Measurements from ENCODE around the gene ZNF835.

ZNF835 gene

DNA sequence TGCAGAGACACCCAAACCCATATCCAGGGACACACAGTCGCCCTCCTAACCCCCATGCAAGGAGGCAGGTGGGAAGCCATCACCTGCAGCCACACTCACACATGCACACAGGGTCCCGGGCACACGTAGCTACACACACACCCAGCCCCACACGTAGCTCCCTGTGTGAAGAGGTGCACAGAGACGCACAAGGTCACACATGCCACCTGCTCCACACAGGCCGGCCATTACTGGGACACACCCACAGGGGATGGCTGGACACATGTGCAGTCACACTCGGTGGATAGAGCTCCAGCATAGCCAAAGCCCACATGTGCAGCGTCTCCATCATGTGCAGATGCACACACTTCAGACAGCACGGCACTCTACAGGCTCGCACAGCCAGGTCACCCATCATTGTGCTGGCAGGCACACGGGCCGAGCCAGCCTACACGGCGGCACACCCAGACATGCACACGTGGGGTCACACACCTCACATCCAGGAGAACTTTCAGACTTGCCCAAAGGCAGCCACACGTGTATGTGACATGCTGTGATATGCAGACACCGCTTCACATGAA is 1.1 kb downstream of the ZNF835 start:
- Histone ChIP-seq H3K27ac (no peak overlapping the region), H3K4me1 (ENCODE audit: low read depth, poor library complexity, severe bottlenecking) (no peaks in the 10 kb centered on the region), H2AFZ (ENCODE audit: low read depth) (no peak overlapping the region), H4K20me1 (ENCODE audit: insufficient read depth) (no peaks in the 10 kb centered on the region), H3K4me2 (no peak overlapping the region), H3K4me3 (IDR thresholded peaks at IDR 0.05; ENCODE audit: insufficient read depth, low read depth, low read length) (no peak overlapping the region), H3K79me2 (ENCODE audit: insufficient read depth, low read depth) (no peaks in the 10 kb centered on the region), H3K36me3 (ENCODE audit: insufficient read depth) (no peaks in the 10 kb centered on the region), H3K9ac (no peak overlapping the region), H3K27me3 (ENCODE audit: insufficient read depth, low read depth) (no peaks in the 10 kb centered on the region)
- TF ChIP-seq, protein P1, sequence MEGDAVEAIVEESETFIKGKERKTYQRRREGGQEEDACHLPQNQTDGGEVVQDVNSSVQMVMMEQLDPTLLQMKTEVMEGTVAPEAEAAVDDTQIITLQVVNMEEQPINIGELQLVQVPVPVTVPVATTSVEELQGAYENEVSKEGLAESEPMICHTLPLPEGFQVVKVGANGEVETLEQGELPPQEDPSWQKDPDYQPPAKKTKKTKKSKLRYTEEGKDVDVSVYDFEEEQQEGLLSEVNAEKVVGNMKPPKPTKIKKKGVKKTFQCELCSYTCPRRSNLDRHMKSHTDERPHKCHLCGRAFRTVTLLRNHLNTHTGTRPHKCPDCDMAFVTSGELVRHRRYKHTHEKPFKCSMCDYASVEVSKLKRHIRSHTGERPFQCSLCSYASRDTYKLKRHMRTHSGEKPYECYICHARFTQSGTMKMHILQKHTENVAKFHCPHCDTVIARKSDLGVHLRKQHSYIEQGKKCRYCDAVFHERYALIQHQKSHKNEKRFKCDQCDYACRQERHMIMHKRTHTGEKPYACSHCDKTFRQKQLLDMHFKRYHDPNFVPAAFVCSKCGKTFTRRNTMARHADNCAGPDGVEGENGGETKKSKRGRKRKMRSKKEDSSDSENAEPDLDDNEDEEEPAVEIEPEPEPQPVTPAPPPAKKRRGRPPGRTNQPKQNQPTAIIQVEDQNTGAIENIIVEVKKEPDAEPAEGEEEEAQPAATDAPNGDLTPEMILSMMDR (conservative IDR thresholded peaks at IDR 0.05; ENCODE audit: low read depth, low read length) = no peak

- Histone ChIP-seq H3K36me3 (ENCODE audit: insufficient read depth) (no peaks in the 10 kb centered on the region), H3K27me3 (ENCODE audit: insufficient read depth, low read depth) (no peaks in the 10 kb centered on the region), H3K27ac (no peak overlapping the region), H2AFZ (ENCODE audit: low read depth) (no peak overlapping the region), H3K4me1 (ENCODE audit: low read depth, poor library complexity, severe bottlenecking) (no peaks in the 10 kb centered on the region), H3K9ac (no peak overlapping the region), H3K4me3 (IDR thresholded peaks at IDR 0.05; ENCODE audit: insufficient read depth, low read depth, low read length) (no peak overlapping the region), H4K20me1 (ENCODE audit: insufficient read depth) (no peaks in the 10 kb centered on the region), H3K4me2 (no peak overlapping the region), H3K79me2 (ENCODE audit: insufficient read depth, low read depth) (no peaks in the 10 kb centered on the region)
- TF ChIP-seq, protein P1 (conservative IDR thresholded peaks at IDR 0.05; ENCODE audit: low read depth, low read length) = no peak
Observed at GRCh38 chr19:56668676-56669075, 2.9 kb downstream of the ZNF835 start.

DNA sequence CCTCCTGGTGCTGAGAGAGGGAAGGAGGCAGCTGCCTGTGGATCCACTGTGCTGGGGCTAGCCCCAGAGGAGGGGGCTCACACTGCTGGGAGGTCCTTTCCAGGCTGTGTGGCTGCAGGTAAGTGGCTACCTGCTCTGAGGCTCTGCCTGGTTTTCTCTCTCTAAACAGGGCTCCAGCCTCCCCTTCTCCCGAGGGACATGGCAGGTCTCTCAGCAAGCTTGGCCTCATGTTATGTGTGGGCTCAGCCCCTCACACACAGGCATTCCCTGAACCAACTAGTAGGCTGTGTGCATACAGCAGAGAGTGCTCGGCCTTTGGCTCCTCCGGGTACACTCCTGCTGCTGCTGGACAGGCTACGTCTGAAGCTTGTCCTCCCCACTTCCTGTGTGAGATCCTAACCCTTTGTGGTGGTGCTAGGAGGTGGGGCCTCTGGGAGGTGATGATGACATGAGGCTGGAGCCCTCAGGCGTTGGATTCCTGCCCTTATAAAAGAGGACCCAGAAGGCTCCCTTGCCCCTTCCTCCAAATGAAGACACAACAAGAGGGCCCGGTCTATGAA is 4.2 kb downstream of the ZNF835 start:
- Histone ChIP-seq H3K9ac (no peak overlapping the region), H3K4me2 (no peak overlapping the region), H3K4me3 (IDR thresholded peaks at IDR 0.05; ENCODE audit: insufficient read depth, low read depth, low read length) (no peak overlapping the region), H3K4me1 (ENCODE audit: low read depth, poor library complexity, severe bottlenecking) (no peaks in the 10 kb centered on the region), H3K27ac (no peak overlapping the region), H3K79me2 (ENCODE audit: insufficient read depth, low read depth) (no peaks in the 10 kb centered on the region), H3K27me3 (ENCODE audit: insufficient read depth, low read depth) (no peaks in the 10 kb centered on the region), H2AFZ (ENCODE audit: low read depth) (no peak overlapping the region), H3K36me3 (ENCODE audit: insufficient read depth) (no peaks in the 10 kb centered on the region), H4K20me1 (ENCODE audit: insufficient read depth) (no peaks in the 10 kb centered on the region)
- TF ChIP-seq, protein P1 (conservative IDR thresholded peaks at IDR 0.05; ENCODE audit: low read depth, low read length) = no peak

DNA sequence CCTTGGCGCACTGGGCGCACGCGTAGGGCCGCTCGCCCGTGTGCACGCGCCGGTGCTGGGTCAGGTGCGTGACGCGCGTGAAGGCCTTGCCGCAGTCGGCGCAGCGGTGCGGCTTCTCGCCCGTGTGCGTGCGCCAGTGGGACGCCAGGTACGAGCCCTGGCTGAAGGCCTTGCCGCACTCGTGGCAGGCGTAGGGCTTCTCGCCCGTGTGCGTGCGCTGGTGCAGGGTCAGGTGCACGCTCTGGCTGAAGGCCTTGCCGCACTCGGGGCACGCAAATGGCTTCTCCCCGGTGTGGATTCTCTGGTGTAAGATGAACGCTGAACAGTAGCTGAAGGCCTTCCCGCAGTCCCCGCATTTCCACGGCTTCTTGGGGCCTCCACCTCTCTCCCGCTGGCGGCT is 7.0 kb downstream of the ZNF835 start:
- Histone ChIP-seq H3K4me1 (ENCODE audit: low read depth, poor library complexity, severe bottlenecking) (no peaks in the 10 kb centered on the region), H3K36me3 (ENCODE audit: insufficient read depth) (no peaks in the 10 kb centered on the region), H4K20me1 (ENCODE audit: insufficient read depth) (no peaks in the 10 kb centered on the region), H3K4me3 (IDR thresholded peaks at IDR 0.05; ENCODE audit: insufficient read depth, low read depth, low read length) (no peak overlapping the region), H3K27ac (no peak overlapping the region), H2AFZ (ENCODE audit: low read depth) (no peak overlapping the region), H3K4me2 (no peak overlapping the region), H3K9ac (no peak overlapping the region), H3K79me2 (ENCODE audit: insufficient read depth, low read depth) (no peaks in the 10 kb centered on the region), H3K27me3 (ENCODE audit: insufficient read depth, low read depth) (no peaks in the 10 kb centered on the region)
- TF ChIP-seq, protein P1 (conservative IDR thresholded peaks at IDR 0.05; ENCODE audit: low read depth, low read length) = no peak

All from KMS-11 (cell line).